GM12892 (cell line): ENCODE results near the gene GPATCH3.

Experiments used
- POLR2A ChIP-seq: IDR thresholded peaks from 2 replicates; pipeline ENCODE4 v1.6.1; 2011; ENCODE audit warnings: low read depth, low read length, control low read depth
- POLR2AphosphoS5 ChIP-seq: IDR thresholded peaks from 2 replicates; pipeline ENCODE4 v1.6.1; 2011; ENCODE audit warnings: low read depth, low read length, control low read depth

DNA sequence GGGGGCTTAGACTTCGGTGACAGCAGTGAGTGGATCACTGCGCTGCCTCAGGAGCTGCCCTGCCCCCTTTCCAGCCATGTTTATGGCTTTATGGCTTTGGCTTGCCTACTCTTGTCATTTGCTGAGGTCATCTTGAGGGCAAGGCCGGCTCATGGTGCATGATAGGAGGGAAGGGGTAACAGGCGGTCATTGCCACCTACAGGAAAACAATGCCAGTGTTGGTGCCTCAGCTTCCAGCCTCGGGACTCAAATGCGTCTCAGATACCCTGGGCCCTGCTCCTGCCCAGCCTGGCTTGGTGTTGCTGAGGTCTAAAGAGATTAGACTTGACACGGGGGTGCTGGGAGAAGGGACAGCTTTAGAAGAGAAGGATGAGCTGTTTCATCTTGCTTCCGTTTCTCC, 45.5 kb upstream of the GPATCH3 start:
- TF ChIP-seq POLR2A (no peak; the same call in 1 of the 2 replicates), POLR2AphosphoS5 (no peak)
